ENCODE data around the gene ACTR1A. TPM values are rescaled to one million over a fixed set of nuclear protein-coding genes. Genes with fewer than 3 reads are reported as not detected.
"Not testable (repeated sequence)": the region's sequence is repeated elsewhere in the genome, so short reads cannot be mapped to it uniquely, and the experiment has no call there.

ACTR1A gene
- total RNA-seq, 2 experiments from 2014 or later, result 55.5 to 68.3 TPM

- Histone ChIP-seq H3K4me2 (ENCODE audit: low read length) (peak overlapping the region; percentile 83), H3K9me3 (ENCODE audit: low read length) (no peaks in the 10 kb centered on the region), H3K4me1 (ENCODE audit: insufficient read depth, low read length, poor library complexity, severe bottlenecking) (peaks cover 20% of the 10 kb centered on the region), H3K9me2 (ENCODE audit: insufficient read depth, low read length) (no peaks in the 10 kb centered on the region), H4K20me1 (ENCODE audit: insufficient read depth, low read length) (no peaks in the 10 kb centered on the region), H3K36me3 (ENCODE audit: insufficient read depth, low read length) (peaks cover 9% of the 10 kb centered on the region; the same call in 1 of the 2 replicates), H3K4me3 (ENCODE audit: low read depth, low read length, poor library complexity, severe bottlenecking) (peak overlapping the region; percentile 94), H2AFZ (ENCODE audit: low read length) (peak overlapping the region; percentile 73), H3K27ac (ENCODE audit: low read depth, low read length, poor library complexity, severe bottlenecking) (peak overlapping the region; percentile 64), H3K79me2 (ENCODE audit: insufficient read depth, low read depth, low read length) (peaks cover 56% of the 10 kb centered on the region)
- DNase-seq (ENCODE audit: low spot score), result peak; percentile 99
- no TSS peak for BruUV-seq (replicated peaks)
- ChIA-PET POLR2A (interaction anchor here (1.4 to 1.5 kb wide), 2 partner anchors 10 to 80 kb away, joined by 3 to 10 read pairs; no protein-coding TSS in a partner anchor), CTCF (ENCODE audit: unreplicated experiment) (interaction anchor here (0.5 to 1.1 kb wide), 2 partner anchors 39 to 107 kb away, joined by 3 read pairs; no protein-coding TSS in a partner anchor)
- TF ChIP-seq CTCF (conservative IDR thresholded peaks at IDR 0.05; ENCODE audit: low read length) (no peak), EZH2phosphoT487 (IDR thresholded peaks at IDR 0.05; ENCODE audit: borderline replicate concordance, low read depth, low read length) (no peak)
- intact Hi-C loops (cut with micrococcal nuclease; ENCODE audit: unreplicated experiment), result loop anchor here (2.0 kb wide), 4 partner anchors 51 to 211 kb away; partner anchors contain the start of genes C10orf95 and FBXL15
These were observed 529 bp downstream of the ACTR1A start for GRCh38 chr10:102502029-102502336.

- Histone ChIP-seq H4K20me1 (ENCODE audit: insufficient read depth, low read length) (no peaks in the 10 kb centered on the region), H3K9me3 (ENCODE audit: low read length) (no peaks in the 10 kb centered on the region), H3K9me2 (ENCODE audit: insufficient read depth, low read length) (no peaks in the 10 kb centered on the region), H2AFZ (ENCODE audit: low read length) (no peak overlapping the region), H3K4me3 (ENCODE audit: low read depth, low read length, poor library complexity, severe bottlenecking) (peak overlapping the region; percentile 94), H3K36me3 (ENCODE audit: insufficient read depth, low read length) (peaks cover 12% of the 10 kb centered on the region), H3K27ac (ENCODE audit: low read depth, low read length, poor library complexity, severe bottlenecking) (no peak overlapping the region), H3K4me1 (ENCODE audit: insufficient read depth, low read length, poor library complexity, severe bottlenecking) (peaks cover 20% of the 10 kb centered on the region), H3K79me2 (ENCODE audit: insufficient read depth, low read depth, low read length) (peaks cover 61% of the 10 kb centered on the region), H3K4me2 (ENCODE audit: low read length) (peak overlapping the region; percentile 81)
- TF ChIP-seq CTCF (conservative IDR thresholded peaks at IDR 0.05; ENCODE audit: low read length) (no peak), EZH2phosphoT487 (IDR thresholded peaks at IDR 0.05; ENCODE audit: borderline replicate concordance, low read depth, low read length) (no peak)
- intact Hi-C loops (cut with micrococcal nuclease; ENCODE audit: unreplicated experiment), result loop anchor here (2.0 kb wide), 4 partner anchors 51 to 211 kb away; partner anchors contain the start of genes C10orf95 and FBXL15
- ChIA-PET CTCF (ENCODE audit: unreplicated experiment) (interaction anchor here (0.6 to 1.1 kb wide), 3 partner anchors 107 to 315 kb away, joined by 3 to 4 read pairs (median 3); no protein-coding TSS in a partner anchor), POLR2A (interaction anchor here (0.7 to 1.5 kb wide), 2 partner anchors 10 to 32 kb away, joined by 3 to 10 read pairs; no protein-coding TSS in a partner anchor)
- BruUV-seq (replicated peaks), result TSS peak; percentile 69
- DNase-seq (ENCODE audit: low spot score), result peak; percentile 15
These were observed 1.1 kb downstream of the ACTR1A start for GRCh38 chr10:102501201-102502028.

GRCh38 chr10:102500686-102501085, 1.8 kb downstream of the ACTR1A start:
- H3K27ac ChIP-seq (ENCODE audit: low read depth, low read length, poor library complexity, severe bottlenecking); H2AFZ ChIP-seq (ENCODE audit: low read length); BruUV-seq (replicated peaks); H4K20me1 ChIP-seq (ENCODE audit: insufficient read depth, low read length); intact Hi-C loops (cut with micrococcal nuclease; ENCODE audit: unreplicated experiment); DNase-seq (ENCODE audit: low spot score); H3K9me2 ChIP-seq (ENCODE audit: insufficient read depth, low read length); H3K9me3 ChIP-seq (ENCODE audit: low read length): not testable (repeated sequence)
- CTCF ChIA-PET (ENCODE audit: unreplicated experiment), result interaction anchor here (0.6 to 0.7 kb wide), 2 partner anchors 285 to 314 kb away, joined by 3 to 4 read pairs; no protein-coding TSS in a partner anchor
- peaks cover 16% of the 10 kb centered on the region for H3K36me3 ChIP-seq (ENCODE audit: insufficient read depth, low read length)
- peak overlapping the region; percentile 81 for H3K4me2 ChIP-seq (ENCODE audit: low read length)
- POLR2A ChIA-PET, result interaction anchor here (0.7 kb wide), 1 partner anchor 31 kb away, joined by 3 read pairs; no protein-coding TSS in a partner anchor
- H3K79me2 ChIP-seq (ENCODE audit: insufficient read depth, low read depth, low read length), result peaks cover 67% of the 10 kb centered on the region
- H3K4me1 ChIP-seq (ENCODE audit: insufficient read depth, low read length, poor library complexity, severe bottlenecking), result peaks cover 20% of the 10 kb centered on the region
- H3K4me3 ChIP-seq (ENCODE audit: low read depth, low read length, poor library complexity, severe bottlenecking), result peak overlapping the region; percentile 94
